ENCODE results near the gene LMBRD2.
"Not testable (repeated sequence)": the region's sequence is repeated elsewhere in the genome, so short reads cannot be mapped to it uniquely, and the experiment has no call there.

Gene LMBRD2

GRCh38 chr5:36151434-36152323 is at the start of gene LMBRD2, which contains the start of gene SKP2:
TSS of gene LMBRD2 (minus strand) at chr5:36151887. CDS start at chr5:36143349, 8,538 bp downstream.
TSS of gene SKP2 (plus strand) at chr5:36152111. CDS start at chr5:36152263, 152 bp downstream.
- peak; percentile 97 for DNase-seq (ENCODE audit: low read depth)

GRCh38 chr5:36200513-36200912 is 48.8 kb upstream of the LMBRD2 start:
- DNase-seq (ENCODE audit: low read depth), result no peak

GRCh38 chr5:36199620-36200019 is 47.9 kb upstream of the LMBRD2 start:
- no peak for DNase-seq (ENCODE audit: low read depth)

- not testable (repeated sequence) for DNase-seq (ENCODE audit: low read depth)
Observed at GRCh38 chr5:36198783-36199182, 47.1 kb upstream of the LMBRD2 start.

GRCh38 chr5:36198281-36198680 is 46.6 kb upstream of the LMBRD2 start:
- DNase-seq (ENCODE audit: low read depth), result no peak

GRCh38 chr5:36193746-36194145 is 42.1 kb upstream of the LMBRD2 start:
- DNase-seq (ENCODE audit: low read depth), result no peak

- not testable (repeated sequence) for DNase-seq (ENCODE audit: low read depth)
Observed at GRCh38 chr5:36184408-36184807, 32.7 kb upstream of the LMBRD2 start.

GRCh38 chr5:36181774-36182173 is 30.1 kb upstream of the LMBRD2 start:
- no peak for DNase-seq (ENCODE audit: low read depth)

GRCh38 chr5:36180556-36181350 is 29.1 kb upstream of the LMBRD2 start:
- DNase-seq (ENCODE audit: low read depth), result no peak

GRCh38 chr5:36179950-36180349 is 28.3 kb upstream of the LMBRD2 start:
- DNase-seq (ENCODE audit: low read depth), result no peak

GRCh38 chr5:36178524-36178890 is 26.8 kb upstream of the LMBRD2 start:
- DNase-seq (ENCODE audit: low read depth), result no peak

GRCh38 chr5:36177715-36178523 is 26.2 kb upstream of the LMBRD2 start:
- DNase-seq (ENCODE audit: low read depth), result no peak

- DNase-seq (ENCODE audit: low read depth), result no peak
Observed at GRCh38 chr5:36177154-36177553, 25.5 kb upstream of the LMBRD2 start.

GRCh38 chr5:36175043-36175442 is 23.4 kb upstream of the LMBRD2 start:
- no peak for DNase-seq (ENCODE audit: low read depth)

GRCh38 chr5:36174119-36174518 is 22.4 kb upstream of the LMBRD2 start:
- no peak for DNase-seq (ENCODE audit: low read depth)

GRCh38 chr5:36173426-36173825 is 21.7 kb upstream of the LMBRD2 start:
- no peak for DNase-seq (ENCODE audit: low read depth)

- DNase-seq (ENCODE audit: low read depth), result no peak
Observed at GRCh38 chr5:36172599-36172998, 20.9 kb upstream of the LMBRD2 start.

- no peak for DNase-seq (ENCODE audit: low read depth)
Observed at GRCh38 chr5:36170832-36171424, 19.2 kb upstream of the LMBRD2 start.

- no peak for DNase-seq (ENCODE audit: low read depth)
Observed at GRCh38 chr5:36168737-36169136, 17.1 kb upstream of the LMBRD2 start.

- DNase-seq (ENCODE audit: low read depth), result no peak
Observed at GRCh38 chr5:36164461-36164860, 12.8 kb upstream of the LMBRD2 start.

- DNase-seq (ENCODE audit: low read depth), result no peak
Observed at GRCh38 chr5:36162810-36163486, 11.3 kb upstream of the LMBRD2 start.
